Mesendoderm (in vitro differentiated cells): ENCODE measurements around the gene NXN.
"Not testable (repeated sequence)": the region's sequence is repeated elsewhere in the genome, so short reads cannot be mapped to it uniquely, and the experiment has no call there.

ENCODE experiments used
- DNase-seq: peaks from one replicate; pipeline ENCODE4 v3.0.0; 2013
- H2AK5ac ChIP-seq: 2 replicates; pipeline ENCODE4 v1.6.1; 2013; ENCODE audit warnings: low read length, inconsistent platforms
- H2BK120ac ChIP-seq: 2 replicates; pipeline ENCODE4 v1.6.1; 2013; ENCODE audit warnings: low read depth, mild to moderate bottlenecking, low read length, moderate library complexity, mixed read lengths
- H2BK15ac ChIP-seq: replicated peaks from 2 replicates; pipeline ENCODE4 v1.6.1; 2013; ENCODE audit warnings: low read depth, mild to moderate bottlenecking, moderate library complexity
- H2BK5ac ChIP-seq: 2 replicates; pipeline ENCODE4 v1.6.1; 2013; ENCODE audit warnings: low read length, inconsistent platforms
- H3K18ac ChIP-seq: 2 replicates; pipeline ENCODE4 v1.6.1; 2013; ENCODE audit warnings: mild to moderate bottlenecking, low read length, mixed read lengths
- H3K23ac ChIP-seq: one replicate; pipeline ENCODE4 v1.6.1; 2013; ENCODE audit warnings: low read length
- H3K27ac ChIP-seq: 2 replicates; pipeline ENCODE4 v1.5.1; 2013; ENCODE audit warnings: low read depth, mild to moderate bottlenecking, inconsistent platforms, low read length, moderate library complexity
- H3K27me3 ChIP-seq: 2 replicates; pipeline ENCODE4 v1.6.1; 2013; ENCODE audit warnings: low read length, control low read depth, mild to moderate bottlenecking, inconsistent platforms; ENCODE audit not compliant: insufficient read depth, poor library complexity
- H3K36me3 ChIP-seq: 2 replicates; pipeline ENCODE4 v1.6.1; 2013; ENCODE audit warnings: low read length, inconsistent platforms; ENCODE audit not compliant: control insufficient read depth, insufficient read depth
- H3K4ac ChIP-seq: one replicate; pipeline ENCODE4 v1.6.1; 2013; ENCODE audit warnings: low read depth, mild to moderate bottlenecking, low read length, moderate library complexity
- H3K4me1 ChIP-seq: 2 replicates; pipeline ENCODE4 v1.6.1; 2013; ENCODE audit warnings: low read depth, low read length, inconsistent platforms; ENCODE audit not compliant: control insufficient read depth
- H3K4me2 ChIP-seq: 2 replicates; pipeline ENCODE4 v1.6.1; 2013; ENCODE audit warnings: low read length
- H3K4me3 ChIP-seq: 2 replicates; pipeline ENCODE4 v1.5.1; 2013; ENCODE audit warnings: mild to moderate bottlenecking, low read length
- H3K56ac ChIP-seq: one replicate; pipeline ENCODE4 v1.6.1; 2013; ENCODE audit warnings: low read length
- H3K79me1 ChIP-seq: 2 replicates; pipeline ENCODE4 v1.6.1; 2013; ENCODE audit warnings: low read length, inconsistent platforms
- H3K79me2 ChIP-seq: 2 replicates; pipeline ENCODE4 v1.6.1; 2013; ENCODE audit warnings: mild to moderate bottlenecking, low read length; ENCODE audit not compliant: control insufficient read depth, insufficient read depth
- H3K9ac ChIP-seq: 2 replicates; pipeline ENCODE4 v1.6.1; 2013; ENCODE audit warnings: low read length, inconsistent platforms
- H4K5ac ChIP-seq: one replicate; pipeline ENCODE4 v1.6.1; 2013; ENCODE audit warnings: low read length
- H4K8ac ChIP-seq: one replicate; pipeline ENCODE4 v1.6.1; 2013; ENCODE audit warnings: low read depth, mild to moderate bottlenecking, control low read depth, low read length, moderate library complexity
- WGBS: extraction: QIAGEN DNeasy Blood & Tissue Kit; methylation state at CpG from one replicate; pipeline ENCODE4 v1.1.7; 2013; ENCODE audit warnings: low lambda C conversion rate, missing lambda C conversion rate; ENCODE audit not compliant: insufficient coverage; ENCODE audit errors: extremely low coverage; 5-methylcytosine and 5-hydroxymethylcytosine counted together
- small RNA-seq: library from polyadenylated mRNA; stranded (forward); fragments of <200 nt; extraction: miRNeasy Mini kit (QIAGEN cat#:217004); gene quantifications from one replicate; pipeline ENCODE3, GENCODE V24; 2013; ENCODE audit not compliant: insufficient read depth

NXN gene

DNA sequence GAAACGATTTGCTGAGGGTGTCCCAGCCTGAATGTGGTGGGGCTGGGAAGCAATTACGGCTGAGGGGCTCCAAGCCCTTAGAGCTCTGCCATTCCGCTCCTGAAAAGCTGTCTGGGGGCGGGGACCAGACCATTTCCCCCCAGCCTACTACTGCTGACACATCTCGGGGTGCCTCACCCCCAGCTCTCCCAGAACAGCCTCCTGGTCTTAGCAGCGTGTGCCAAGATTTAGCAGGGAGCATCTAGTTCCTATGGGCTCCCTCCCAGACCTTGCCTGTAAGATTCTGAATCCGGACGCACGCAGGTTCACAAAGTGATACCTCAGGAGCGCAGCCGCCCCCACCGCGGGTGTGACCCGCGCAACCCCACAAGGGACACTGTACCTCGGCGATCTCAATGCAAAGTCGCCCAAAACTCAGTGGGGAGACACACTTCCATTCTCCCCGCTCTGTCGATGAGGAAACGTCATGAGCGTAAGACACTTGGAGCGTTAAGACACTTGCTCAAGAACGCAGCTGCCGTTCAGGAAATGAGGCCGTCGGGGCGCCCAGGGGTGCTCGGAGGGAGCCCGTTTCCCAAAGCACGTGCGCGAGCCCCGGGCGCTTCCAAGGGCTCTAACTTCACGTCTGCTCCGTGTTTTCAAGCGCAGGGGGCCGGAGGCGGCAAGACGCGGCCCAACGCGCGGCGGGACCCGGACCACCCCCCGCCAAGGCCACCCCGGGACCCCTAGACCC lies 228.1 kb downstream of the NXN start:
- H3K4me3 ChIP-seq, result peak overlapping the region; percentile 65
- H3K4me1 ChIP-seq, result peaks cover 2% of the 10 kb centered on the region
- H3K56ac ChIP-seq, result peak overlapping the region; percentile 93
- no peak overlapping the region for H4K5ac ChIP-seq
- peaks cover 10% of the 10 kb centered on the region for H3K36me3 ChIP-seq
- H2BK15ac ChIP-seq, result no peak overlapping the region
- peak overlapping the region; percentile 53 for H3K4me2 ChIP-seq
- H2AK5ac ChIP-seq, result no peak overlapping the region
- H2BK5ac ChIP-seq, result peak overlapping the region; percentile 70
- H3K27ac ChIP-seq, result no peak overlapping the region
- DNase-seq, result no peak
- no peak overlapping the region for H2BK120ac ChIP-seq
- no CpG with 5 or more reads among the region's 49 CpGs for WGBS
- no peak overlapping the region for H4K8ac ChIP-seq
- H3K79me2 ChIP-seq, result peaks cover 31% of the 10 kb centered on the region
- H3K23ac ChIP-seq, result peak overlapping the region; percentile 90
- H3K18ac ChIP-seq, result peak overlapping the region; percentile 94
- H3K27me3 ChIP-seq, result no peaks in the 10 kb centered on the region
- H3K79me1 ChIP-seq, result peaks cover 15% of the 10 kb centered on the region
- peak overlapping the region; percentile 95 for H3K4ac ChIP-seq
- H3K9ac ChIP-seq, result peak overlapping the region; percentile 85

DNA sequence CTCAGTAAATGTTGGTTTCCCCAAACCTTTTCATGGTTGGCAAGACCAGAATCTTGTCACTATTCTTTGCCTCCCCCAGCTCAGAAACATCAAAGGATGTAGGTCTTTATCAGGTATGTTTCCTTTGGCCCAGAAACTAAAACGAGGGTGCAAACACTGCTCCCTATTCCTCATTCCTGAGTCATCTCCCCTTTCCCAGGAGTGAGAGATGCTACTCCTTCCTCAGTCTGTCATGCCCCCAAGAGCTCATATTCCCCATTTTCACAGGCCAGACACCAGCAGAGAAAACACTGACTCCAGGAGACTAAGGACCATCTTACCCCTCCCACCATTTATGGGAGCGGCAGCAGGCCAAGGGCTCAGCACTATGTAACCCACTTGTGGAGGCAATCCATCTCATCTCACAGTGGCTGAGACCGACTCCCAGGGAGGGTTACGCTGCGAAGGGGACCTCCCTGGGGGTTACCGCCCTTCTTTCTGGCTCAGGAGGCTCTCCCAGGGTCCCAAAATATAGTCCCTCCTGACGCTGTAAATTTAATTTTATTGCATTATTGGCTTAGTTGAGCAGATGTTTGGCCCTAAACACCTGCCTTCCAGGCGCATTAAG lies 229.0 kb downstream of the NXN start:
- no peak overlapping the region for H3K18ac ChIP-seq
- H3K36me3 ChIP-seq, result peaks cover 12% of the 10 kb centered on the region
- peaks cover 31% of the 10 kb centered on the region for H3K79me2 ChIP-seq
- no peak overlapping the region for H4K8ac ChIP-seq
- peaks cover 20% of the 10 kb centered on the region for H3K79me1 ChIP-seq
- H3K4me3 ChIP-seq, result no peak overlapping the region
- H4K5ac ChIP-seq, result no peak overlapping the region
- no CpG with 5 or more reads among the region's 8 CpGs for WGBS
- no peak overlapping the region for H3K23ac ChIP-seq
- H2AK5ac ChIP-seq, result no peak overlapping the region
- H3K4ac ChIP-seq, result no peak overlapping the region
- H3K4me1 ChIP-seq, result peaks cover 2% of the 10 kb centered on the region
- H3K27ac ChIP-seq, result no peak overlapping the region
- peak overlapping the region; percentile 53 for H3K4me2 ChIP-seq
- no peak for DNase-seq
- no peaks in the 10 kb centered on the region for H3K27me3 ChIP-seq
- peak overlapping the region; percentile 85 for H3K9ac ChIP-seq
- no peak overlapping the region for H2BK15ac ChIP-seq
- peak overlapping the region; percentile 93 for H3K56ac ChIP-seq
- H2BK120ac ChIP-seq, result no peak overlapping the region
- no peak overlapping the region for H2BK5ac ChIP-seq

- not testable (repeated sequence) for H3K18ac ChIP-seq, H2BK5ac ChIP-seq, H3K4ac ChIP-seq, H3K9ac ChIP-seq, H2BK15ac ChIP-seq, H3K56ac ChIP-seq, H2BK120ac ChIP-seq, DNase-seq, H3K4me1 ChIP-seq, H4K8ac ChIP-seq, H4K5ac ChIP-seq, H3K27ac ChIP-seq, H3K27me3 ChIP-seq, H2AK5ac ChIP-seq, H3K4me2 ChIP-seq, H3K4me3 ChIP-seq, H3K23ac ChIP-seq
- Histone ChIP-seq H3K36me3 (peaks cover 17% of the 10 kb centered on the region), H3K79me2 (peaks cover 31% of the 10 kb centered on the region), H3K79me1 (peaks cover 23% of the 10 kb centered on the region)
- WGBS, result no CpG with 5 or more reads among the region's 7 CpGs
Measured at GRCh38 chr17:749359-749758, 230.2 kb downstream of the NXN start.

Small RNA genes within 50 kb of the gene (small RNA-seq; reads per million reads assigned to genes)
- gene MIR3183, result 0.54 reads per million
